GM12875 (cell line): ENCODE results near the gene MAG.

ENCODE experiments used
- H3K4me3 ChIP-seq: one replicate; pipeline ENCODE4 v1.5.1; 2011; ENCODE audit warnings: low read depth, low read length, control low read depth
- CTCF ChIP-seq: IDR thresholded peaks from 2 replicates; pipeline ENCODE4 v1.5.1; 2011; ENCODE audit warnings: low read depth, mild to moderate bottlenecking, control low read depth, inconsistent platforms, low read length, moderate library complexity, borderline replicate concordance; ENCODE audit not compliant: insufficient read depth

Gene MAG

GRCh38 chr19:35315883-35316282 lies 23.9 kb downstream of the MAG start:
- no peak overlapping the region for H3K4me3 ChIP-seq
- no peak for TF ChIP-seq CTCF

GRCh38 chr19:35316560-35316959 lies 24.6 kb downstream of the MAG start:
- H3K4me3 ChIP-seq = no peak overlapping the region
- TF ChIP-seq CTCF = no peak

GRCh38 chr19:35317464-35318043 lies 25.6 kb downstream of the MAG start:
- TF ChIP-seq CTCF = no peak
- no peak overlapping the region for H3K4me3 ChIP-seq

GRCh38 chr19:35318679-35319448 lies 26.9 kb downstream of the MAG start:
- no peak for TF ChIP-seq CTCF
- H3K4me3 ChIP-seq = no peak overlapping the region

GRCh38 chr19:35320065-35320713 lies 28.2 kb downstream of the MAG start:
- H3K4me3 ChIP-seq = no peak overlapping the region
- TF ChIP-seq CTCF = no peak

GRCh38 chr19:35321291-35321690 lies 29.3 kb downstream of the MAG start:
- H3K4me3 ChIP-seq = no peak overlapping the region
- TF ChIP-seq CTCF = no peak
